HG03378 (cell line): Measurements from ENCODE around the gene METTL21A.
A peak's percentile ranks its signal among the peaks of the same experiment; 100 is the strongest.
"Not testable (repeated sequence)": the region's sequence is repeated elsewhere in the genome, so short reads cannot be mapped to it uniquely, and the experiment has no call there.

Experiments
- ATAC-seq: cut with Tn5 transposase; IDR thresholded peaks from one replicate; pipeline ENCODE4 v1.9.1; 2021; ENCODE audit warnings: mild to moderate bottlenecking, moderate library complexity; ENCODE audit not compliant: unreplicated experiment

The METTL21A gene

GRCh38 chr2:207625014-207625907 lies at the start of gene METTL21A:
Gene METTL21A (minus strand): TSS chr2:207625394. CDS start chr2:207624375, 1,019 bp downstream.
- peak; percentile 51 for ATAC-seq

- no peak for ATAC-seq
These were observed 49.6 kb upstream of the METTL21A start for GRCh38 chr2:207674826-207675225.

- no peak for ATAC-seq
These were observed 49.1 kb upstream of the METTL21A start for GRCh38 chr2:207674266-207674774.

GRCh38 chr2:207673431-207673830 lies 48.2 kb upstream of the METTL21A start:
- no peak for ATAC-seq

GRCh38 chr2:207670887-207671286 lies 45.7 kb upstream of the METTL21A start:
- ATAC-seq: no peak

- ATAC-seq: no peak
These were observed 38.8 kb upstream of the METTL21A start for GRCh38 chr2:207663870-207664545.

GRCh38 chr2:207662203-207662602 lies 37.0 kb upstream of the METTL21A start:
- peak; percentile 99 for ATAC-seq

- no peak for ATAC-seq
These were observed 35.8 kb upstream of the METTL21A start for GRCh38 chr2:207660994-207661393.

- ATAC-seq: no peak
These were observed 33.0 kb upstream of the METTL21A start for GRCh38 chr2:207658156-207658555.

- no peak for ATAC-seq
These were observed 29.8 kb upstream of the METTL21A start for GRCh38 chr2:207655000-207655399.

GRCh38 chr2:207646582-207646981 lies 21.4 kb upstream of the METTL21A start:
- not testable (repeated sequence) for ATAC-seq

GRCh38 chr2:207643892-207644291 lies 18.7 kb upstream of the METTL21A start:
- no peak for ATAC-seq

- ATAC-seq: no peak
These were observed 15.5 kb upstream of the METTL21A start for GRCh38 chr2:207640661-207641060.

- no peak for ATAC-seq
These were observed 15.0 kb upstream of the METTL21A start for GRCh38 chr2:207640160-207640559.

- not testable (repeated sequence) for ATAC-seq
These were observed 14.1 kb upstream of the METTL21A start for GRCh38 chr2:207639288-207639687.

- no peak for ATAC-seq
These were observed 10.4 kb upstream of the METTL21A start for GRCh38 chr2:207635468-207636200.

GRCh38 chr2:207633686-207634085 lies 8.5 kb upstream of the METTL21A start:
- ATAC-seq: no peak

GRCh38 chr2:207632575-207633493 lies 7.6 kb upstream of the METTL21A start:
- ATAC-seq: peak; percentile 42

- no peak for ATAC-seq
These were observed 5.3 kb upstream of the METTL21A start for GRCh38 chr2:207630491-207630890.

GRCh38 chr2:207629553-207629952 lies 4.4 kb upstream of the METTL21A start:
- no peak for ATAC-seq
